ENCODE measurements around the gene ENTPD8. TPM values are rescaled to one million over a fixed set of nuclear protein-coding genes. Genes with fewer than 3 reads are reported as not detected.

Gene ENTPD8
- total RNA-seq, 2 experiments from 2014 or later = not detected

GRCh38 chr9:137464291-137464999 lies 23.3 kb upstream of the ENTPD8 start:
- peaks cover 4% of the 10 kb centered on the region for H3K36me3 Mint-ChIP-seq
- no peak overlapping the region for H3K4me3 Mint-ChIP-seq
- H3K9me3 Mint-ChIP-seq = no peaks in the 10 kb centered on the region
- H3K27ac Mint-ChIP-seq = no peak overlapping the region
- peaks cover 6% of the 10 kb centered on the region for H3K27me3 Mint-ChIP-seq
- H3K4me1 Mint-ChIP-seq = peaks cover 9% of the 10 kb centered on the region
- no peak for DNase-seq

- no peak overlapping the region for H3K4me3 Mint-ChIP-seq
- no peak for DNase-seq
- peaks cover 1% of the 10 kb centered on the region for H3K27me3 Mint-ChIP-seq
- H3K36me3 Mint-ChIP-seq = peaks cover 4% of the 10 kb centered on the region
- no peaks in the 10 kb centered on the region for H3K9me3 Mint-ChIP-seq
- peaks cover 9% of the 10 kb centered on the region for H3K4me1 Mint-ChIP-seq
- no peak overlapping the region for H3K27ac Mint-ChIP-seq
These were observed 22.8 kb upstream of the ENTPD8 start for GRCh38 chr9:137463931-137464290.

GRCh38 chr9:137462986-137463930 lies 22.1 kb upstream of the ENTPD8 start:
- Mint-ChIP-seq H3K4me1 (peaks cover 9% of the 10 kb centered on the region), H3K27ac (no peak overlapping the region)
- DNase-seq = no peak

GRCh38 chr9:137462396-137462985 lies 21.3 kb upstream of the ENTPD8 start:
- H3K9me3 Mint-ChIP-seq = no peaks in the 10 kb centered on the region
- peaks cover 4% of the 10 kb centered on the region for H3K36me3 Mint-ChIP-seq
- no peaks in the 10 kb centered on the region for H3K27me3 Mint-ChIP-seq
- peak overlapping the region; percentile 94 for H3K27ac Mint-ChIP-seq
- peaks cover 9% of the 10 kb centered on the region for H3K4me1 Mint-ChIP-seq
- H3K4me3 Mint-ChIP-seq = peak overlapping the region; percentile 82
- no peak for DNase-seq

More at GRCh38 chr9:137462986-137463930, 22.1 kb upstream of the ENTPD8 start:
- Mint-ChIP-seq H3K27me3 (no peaks in the 10 kb centered on the region), H3K4me3 (peak overlapping the region; percentile 82), H3K36me3 (peaks cover 4% of the 10 kb centered on the region), H3K9me3 (no peaks in the 10 kb centered on the region)

- Mint-ChIP-seq H3K4me3 (peak overlapping the region; percentile 82), H3K4me1 (peaks cover 9% of the 10 kb centered on the region), H3K27me3 (no peaks in the 10 kb centered on the region), H3K9me3 (no peaks in the 10 kb centered on the region), H3K27ac (peak overlapping the region; percentile 94), H3K36me3 (peaks cover 4% of the 10 kb centered on the region)
- DNase-seq = peak; percentile 93
These were observed 20.7 kb upstream of the ENTPD8 start for GRCh38 chr9:137461663-137462395.

GRCh38 chr9:137461316-137461662 lies 20.1 kb upstream of the ENTPD8 start:
- peak overlapping the region; percentile 61 for H3K4me3 Mint-ChIP-seq
- H3K4me1 Mint-ChIP-seq = peaks cover 11% of the 10 kb centered on the region
- no peaks in the 10 kb centered on the region for H3K27me3 Mint-ChIP-seq
- H3K27ac Mint-ChIP-seq = peak overlapping the region; percentile 34
- DNase-seq = no peak
- peaks cover 6% of the 10 kb centered on the region for H3K36me3 Mint-ChIP-seq
- no peaks in the 10 kb centered on the region for H3K9me3 Mint-ChIP-seq

DNA sequence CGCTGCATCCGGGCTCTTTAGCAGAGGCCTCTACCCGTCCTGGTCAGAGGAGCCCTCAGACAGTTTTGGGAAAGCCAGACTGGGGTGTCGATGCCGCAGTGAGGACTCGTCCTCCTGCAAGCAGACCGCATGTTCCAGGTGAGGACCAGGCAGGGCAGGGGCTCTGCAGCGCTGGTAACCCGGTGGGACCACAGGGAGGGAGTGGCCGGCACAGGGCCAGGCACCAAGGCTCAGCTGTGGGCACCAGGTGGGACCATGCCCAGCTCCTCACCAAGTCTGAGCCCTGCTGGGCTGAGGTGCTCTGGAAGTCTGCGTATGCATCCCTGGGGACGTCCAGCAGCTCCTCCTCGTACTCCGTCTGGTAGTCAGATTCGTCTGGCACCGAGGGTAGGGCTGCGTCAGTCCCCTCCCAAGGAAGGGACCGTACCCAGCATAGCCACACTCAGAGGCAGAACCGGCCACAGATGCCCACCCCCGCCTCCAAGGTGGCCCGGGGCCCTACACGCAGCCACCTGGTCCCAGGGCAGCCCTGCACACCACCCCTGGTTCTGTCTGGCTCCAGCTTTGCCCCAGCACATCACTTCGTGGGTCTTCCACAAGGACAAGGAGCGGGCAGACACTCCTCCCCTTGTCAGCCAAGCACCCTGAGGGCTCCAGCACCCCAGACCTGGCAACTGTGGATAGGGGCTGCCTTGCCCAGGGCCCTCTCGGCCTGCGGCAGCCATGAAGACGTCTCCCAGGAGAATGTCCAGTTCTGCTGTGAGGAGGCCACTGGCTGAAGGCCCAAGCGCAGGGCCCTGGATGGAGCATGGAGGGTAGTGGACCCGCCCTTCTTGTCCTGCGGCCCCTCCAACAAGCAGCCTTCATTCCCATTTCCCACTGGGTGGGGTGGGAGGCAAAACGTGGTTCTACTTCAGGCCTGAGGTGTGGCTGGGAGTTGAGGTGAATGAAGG lies 19.5 kb upstream of the ENTPD8 start:
- H3K4me1 Mint-ChIP-seq = peaks cover 14% of the 10 kb centered on the region
- no peak for DNase-seq
- H3K27ac Mint-ChIP-seq = peak overlapping the region; percentile 34
- H3K9me3 Mint-ChIP-seq = no peaks in the 10 kb centered on the region
- H3K36me3 Mint-ChIP-seq = peaks cover 9% of the 10 kb centered on the region
- peak overlapping the region; percentile 61 for H3K4me3 Mint-ChIP-seq
- no peaks in the 10 kb centered on the region for H3K27me3 Mint-ChIP-seq

DNA sequence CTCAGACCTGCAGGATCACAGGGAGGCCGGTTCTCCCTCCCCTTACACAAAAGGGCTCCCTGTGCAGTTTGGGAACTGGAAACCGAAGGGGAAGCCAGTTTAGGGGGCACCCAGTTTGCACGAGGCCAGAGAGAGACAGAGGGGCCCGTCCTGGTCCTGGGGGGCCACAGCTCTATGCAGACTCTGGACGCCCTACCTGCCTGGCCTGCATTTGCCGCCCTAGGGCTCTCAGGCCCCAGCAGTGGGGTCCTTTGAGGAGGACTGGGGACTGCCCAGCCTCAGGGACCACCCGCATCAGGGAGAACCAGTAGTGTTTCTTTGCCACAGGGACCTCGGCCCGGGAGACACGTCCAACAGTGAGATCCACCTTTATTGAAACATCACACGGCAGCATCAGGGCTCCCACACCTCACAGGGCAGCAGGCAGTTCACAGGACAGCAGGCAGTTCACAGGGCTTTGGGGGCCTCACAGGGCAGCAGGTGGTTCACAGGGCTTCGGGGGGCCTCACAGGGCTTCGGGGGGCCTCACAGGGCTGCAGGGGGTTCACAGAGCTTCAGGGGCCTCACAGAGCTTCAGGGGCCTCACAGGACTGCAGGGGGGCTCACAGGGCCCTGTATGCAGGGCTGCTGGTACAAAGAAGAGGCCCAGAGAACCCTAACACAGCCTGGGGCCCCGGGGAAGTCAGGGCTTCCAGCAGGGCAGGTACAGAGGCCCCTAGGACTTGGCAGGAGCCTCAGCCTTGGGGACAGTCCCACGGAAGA lies 18.6 kb upstream of the ENTPD8 start:
- H3K36me3 Mint-ChIP-seq = peaks cover 13% of the 10 kb centered on the region
- no peaks in the 10 kb centered on the region for H3K27me3 Mint-ChIP-seq
- H3K27ac Mint-ChIP-seq = peak overlapping the region; percentile 81
- peak overlapping the region; percentile 59 for H3K4me3 Mint-ChIP-seq
- H3K9me3 Mint-ChIP-seq = no peaks in the 10 kb centered on the region
- H3K4me1 Mint-ChIP-seq = peaks cover 14% of the 10 kb centered on the region
- no peak for DNase-seq

GRCh38 chr9:137459152-137459600 lies 18.0 kb upstream of the ENTPD8 start, which contains the start of gene NSMF:
Gene NSMF, minus strand, starts transcription at chr9:137459334. Its CDS starts 232 bp downstream, at chr9:137459102.
- Mint-ChIP-seq H3K9me3 (no peaks in the 10 kb centered on the region), H3K4me1 (peaks cover 17% of the 10 kb centered on the region), H3K27ac (peak within 1 kb of the TSS; percentile 81), H3K27me3 (no peaks in the 10 kb centered on the region), H3K36me3 (peaks cover 18% of the 10 kb centered on the region), H3K4me3 (peak within 1 kb of the TSS; percentile 65)
- peak; percentile 97 for DNase-seq

DNA sequence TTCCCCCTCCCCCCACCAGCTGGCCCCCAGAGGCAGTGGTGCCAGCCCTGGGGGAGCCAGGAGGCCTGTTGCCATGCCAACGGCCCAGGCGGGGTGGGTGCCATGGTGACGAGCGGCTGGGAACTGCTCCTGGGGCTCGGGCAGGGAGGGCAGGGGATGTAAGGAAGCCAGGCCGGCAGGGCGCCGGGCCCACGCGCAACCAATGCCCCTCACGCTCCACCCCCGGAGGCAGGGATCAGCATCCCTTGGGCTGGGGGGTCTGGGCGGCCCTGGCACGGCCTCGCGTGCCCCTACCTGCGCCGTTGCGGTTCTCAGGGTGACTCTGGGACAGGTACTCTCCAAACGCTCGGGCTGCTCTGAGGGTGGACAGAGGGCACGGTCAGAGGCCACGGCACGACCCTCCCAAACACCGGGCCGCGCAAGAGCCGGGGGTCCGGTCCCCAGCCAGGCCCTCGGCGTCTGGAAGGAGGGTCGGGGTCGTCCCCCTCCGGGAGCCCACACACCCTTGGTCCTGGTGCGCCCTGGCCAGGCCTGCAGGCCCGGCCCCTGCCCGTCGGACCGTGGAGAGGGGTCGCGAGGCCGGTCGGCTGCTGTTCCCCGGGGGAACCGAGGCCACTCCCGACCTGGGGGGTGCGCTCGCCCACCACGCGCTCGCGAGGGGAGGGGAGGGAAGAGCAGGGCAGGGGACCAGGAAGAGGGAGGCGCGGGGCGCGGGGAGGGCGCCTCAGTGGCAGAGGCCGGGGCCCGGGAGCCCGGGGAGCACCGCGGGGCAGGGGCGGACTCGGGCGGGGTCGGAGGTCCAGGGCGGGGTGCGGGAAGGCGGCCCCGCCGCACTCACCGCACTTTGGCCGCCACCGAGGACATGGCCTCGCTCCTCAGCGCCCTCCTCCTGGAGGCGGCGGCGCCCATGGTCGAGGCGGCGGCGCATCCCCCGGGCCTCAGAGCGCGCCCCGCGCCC lies 17.3 kb upstream of the ENTPD8 start:
- no peak for DNase-seq

GRCh38 chr9:137457406-137458193 lies 16.4 kb upstream of the ENTPD8 start:
- Mint-ChIP-seq H3K36me3 (peaks cover 27% of the 10 kb centered on the region), H3K27me3 (no peaks in the 10 kb centered on the region), H3K9me3 (no peaks in the 10 kb centered on the region), H3K4me3 (peak overlapping the region; percentile 56), H3K27ac (no peak overlapping the region), H3K4me1 (peaks cover 13% of the 10 kb centered on the region)
- DNase-seq = no peak

More for the DNA sequence above, 17.3 kb upstream of the ENTPD8 start:
- Mint-ChIP-seq H3K27me3 (no peaks in the 10 kb centered on the region), H3K4me3 (peak overlapping the region; percentile 65), H3K4me1 (peaks cover 17% of the 10 kb centered on the region), H3K27ac (no peak overlapping the region), H3K9me3 (no peaks in the 10 kb centered on the region), H3K36me3 (peaks cover 22% of the 10 kb centered on the region)
